ENCODE results near the gene ARHGAP15.

- no peak for TF ChIP-seq YY1 (IDR thresholded peaks at IDR 0.05; ENCODE audit: insufficient read depth, insufficient read length)
- no peak for TF ChIP-seq ZNF274 (IDR thresholded peaks at IDR 0.05; ENCODE audit: low read depth, low read length)
These were observed 155.0 kb downstream of the ARHGAP15 start for GRCh38 chr2:143284087-143284675.

All from NT2/D1 (cell line).